ENCODE results near the gene UBC. TPM values are rescaled to one million over a fixed set of nuclear protein-coding genes. Genes with fewer than 3 reads are reported as not detected.

UBC gene
- total RNA-seq, 1 experiment from 2014 or later, result 880 TPM

DNA sequence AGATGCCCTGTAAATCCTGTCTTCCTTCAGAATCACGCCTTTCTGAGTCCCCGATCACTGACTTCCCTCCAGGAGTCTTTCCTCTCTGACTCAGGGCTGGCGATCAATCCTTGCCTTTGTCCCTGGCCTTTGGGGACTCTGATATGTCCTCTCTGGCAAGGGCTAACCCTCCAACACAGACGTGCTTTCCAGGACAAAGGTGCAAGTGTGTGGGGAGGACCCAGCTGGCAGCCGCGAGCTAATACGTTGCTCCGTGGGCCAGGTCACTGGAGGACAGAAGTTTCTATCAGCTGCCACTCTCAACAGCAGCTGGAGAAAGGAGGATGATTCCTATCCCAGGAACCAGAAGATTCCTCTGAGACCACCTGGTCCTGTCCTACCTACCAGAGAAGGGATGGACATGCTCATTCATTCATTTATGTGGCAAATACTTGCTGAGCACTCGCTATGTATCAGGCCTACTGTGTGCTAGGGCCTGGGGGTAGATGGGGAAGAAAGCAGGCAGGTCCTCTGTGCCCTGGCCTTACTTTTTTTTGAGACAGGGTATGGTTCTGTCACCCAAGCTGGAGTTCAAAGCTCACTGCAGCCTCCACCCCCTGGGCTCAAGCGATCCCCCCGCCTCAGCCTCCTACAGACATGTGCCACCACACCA, 42.3 kb downstream of the UBC start:
- ChIA-PET CTCF (no interaction called here), POLR2A (interaction anchor here (0.5 kb wide), 1 partner anchor 98 kb away, joined by 19 read pairs; no protein-coding TSS in a partner anchor)
- H3K4me3 ChIP-seq (ENCODE audit: low read depth, low read length), result no peak overlapping the region
- no peaks in the 10 kb centered on the region for H3K27me3 ChIP-seq (replicated peaks; ENCODE audit: control insufficient read depth, insufficient read depth, low read length)
- TF ChIP-seq, protein P1, sequence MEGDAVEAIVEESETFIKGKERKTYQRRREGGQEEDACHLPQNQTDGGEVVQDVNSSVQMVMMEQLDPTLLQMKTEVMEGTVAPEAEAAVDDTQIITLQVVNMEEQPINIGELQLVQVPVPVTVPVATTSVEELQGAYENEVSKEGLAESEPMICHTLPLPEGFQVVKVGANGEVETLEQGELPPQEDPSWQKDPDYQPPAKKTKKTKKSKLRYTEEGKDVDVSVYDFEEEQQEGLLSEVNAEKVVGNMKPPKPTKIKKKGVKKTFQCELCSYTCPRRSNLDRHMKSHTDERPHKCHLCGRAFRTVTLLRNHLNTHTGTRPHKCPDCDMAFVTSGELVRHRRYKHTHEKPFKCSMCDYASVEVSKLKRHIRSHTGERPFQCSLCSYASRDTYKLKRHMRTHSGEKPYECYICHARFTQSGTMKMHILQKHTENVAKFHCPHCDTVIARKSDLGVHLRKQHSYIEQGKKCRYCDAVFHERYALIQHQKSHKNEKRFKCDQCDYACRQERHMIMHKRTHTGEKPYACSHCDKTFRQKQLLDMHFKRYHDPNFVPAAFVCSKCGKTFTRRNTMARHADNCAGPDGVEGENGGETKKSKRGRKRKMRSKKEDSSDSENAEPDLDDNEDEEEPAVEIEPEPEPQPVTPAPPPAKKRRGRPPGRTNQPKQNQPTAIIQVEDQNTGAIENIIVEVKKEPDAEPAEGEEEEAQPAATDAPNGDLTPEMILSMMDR (IDR thresholded peaks at IDR 0.05; ENCODE audit: insufficient read depth in 1 of 2, low read depth in 1 of 2, low read length in 1 of 2, severe bottlenecking in 1 of 2, unreplicated experiment in 1 of 2), result no peak
- Mint-ChIP-seq H3K27me3 (ENCODE audit: insufficient read depth, unreplicated experiment) (no peaks in the 10 kb centered on the region), H3K4me3 (ENCODE audit: unreplicated experiment) (no peak overlapping the region), H3K9me3 (ENCODE audit: unreplicated experiment) (no peaks in the 10 kb centered on the region), H3K36me3 (ENCODE audit: insufficient read depth, unreplicated experiment) (no peaks in the 10 kb centered on the region), H3K27ac (ENCODE audit: unreplicated experiment) (no peak overlapping the region), H3K4me1 (ENCODE audit: low read depth, unreplicated experiment) (peaks cover 17% of the 10 kb centered on the region)
- no TSS peak for BruUV-seq (replicated peaks)
- DNase-seq, result no peak
- peaks cover 19% of the 10 kb centered on the region for H3K4me1 ChIP-seq
- no peaks in the 10 kb centered on the region for H3K9me3 ChIP-seq
- intact Hi-C loops (cut with micrococcal nuclease; ENCODE audit: unreplicated experiment), result no loop called here
- no peaks in the 10 kb centered on the region for H3K36me3 ChIP-seq (ENCODE audit: control insufficient read depth, insufficient read depth, low read length)

DNA sequence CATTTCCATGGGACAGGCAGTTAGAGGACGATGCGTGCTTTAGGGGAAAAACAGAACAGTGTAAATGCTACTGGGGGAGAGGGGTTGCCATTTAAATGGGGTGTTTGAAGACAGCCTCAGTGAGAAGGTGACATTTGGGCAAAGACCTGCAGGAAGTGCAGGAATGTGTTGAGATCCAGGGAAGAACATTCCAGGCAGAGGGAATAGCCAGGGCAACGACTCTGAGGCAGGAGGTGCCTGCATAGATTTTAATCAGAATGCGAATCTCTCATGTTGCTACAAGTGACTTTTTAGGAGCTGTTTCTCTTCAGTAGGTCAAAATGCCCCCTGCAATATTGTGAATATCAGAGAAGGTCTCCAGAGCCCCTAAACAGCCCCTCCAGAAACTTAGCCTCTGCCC, 43.2 kb downstream of the UBC start:
- no peak for DNase-seq
- no peaks in the 10 kb centered on the region for H3K27me3 Mint-ChIP-seq (ENCODE audit: insufficient read depth, unreplicated experiment)
- H3K27me3 ChIP-seq (replicated peaks; ENCODE audit: control insufficient read depth, insufficient read depth, low read length), result no peaks in the 10 kb centered on the region
- H3K4me1 Mint-ChIP-seq (ENCODE audit: low read depth, unreplicated experiment), result peaks cover 23% of the 10 kb centered on the region
- H3K36me3 ChIP-seq (ENCODE audit: control insufficient read depth, insufficient read depth, low read length), result no peaks in the 10 kb centered on the region
- no peak overlapping the region for H3K27ac Mint-ChIP-seq (ENCODE audit: unreplicated experiment)
- no peaks in the 10 kb centered on the region for H3K9me3 Mint-ChIP-seq (ENCODE audit: unreplicated experiment)
- CTCF ChIA-PET, result no interaction called here
- no peaks in the 10 kb centered on the region for H3K9me3 ChIP-seq
- BruUV-seq (replicated peaks), result no TSS peak
- no peak overlapping the region for H3K4me3 ChIP-seq (ENCODE audit: low read depth, low read length)
- no peaks in the 10 kb centered on the region for H3K36me3 Mint-ChIP-seq (ENCODE audit: insufficient read depth, unreplicated experiment)
- no peak overlapping the region for H3K4me3 Mint-ChIP-seq (ENCODE audit: unreplicated experiment)
- TF ChIP-seq, protein P1 (IDR thresholded peaks at IDR 0.05; ENCODE audit: insufficient read depth in 1 of 2, low read depth in 1 of 2, low read length in 1 of 2, severe bottlenecking in 1 of 2, unreplicated experiment in 1 of 2), result no peak
- POLR2A ChIA-PET, result interaction anchor here (1.1 kb wide), 1 partner anchor 14 kb away, joined by 3 read pairs; no protein-coding TSS in a partner anchor
- peaks cover 19% of the 10 kb centered on the region for H3K4me1 ChIP-seq
- intact Hi-C loops (cut with micrococcal nuclease; ENCODE audit: unreplicated experiment), result no loop called here

DNA sequence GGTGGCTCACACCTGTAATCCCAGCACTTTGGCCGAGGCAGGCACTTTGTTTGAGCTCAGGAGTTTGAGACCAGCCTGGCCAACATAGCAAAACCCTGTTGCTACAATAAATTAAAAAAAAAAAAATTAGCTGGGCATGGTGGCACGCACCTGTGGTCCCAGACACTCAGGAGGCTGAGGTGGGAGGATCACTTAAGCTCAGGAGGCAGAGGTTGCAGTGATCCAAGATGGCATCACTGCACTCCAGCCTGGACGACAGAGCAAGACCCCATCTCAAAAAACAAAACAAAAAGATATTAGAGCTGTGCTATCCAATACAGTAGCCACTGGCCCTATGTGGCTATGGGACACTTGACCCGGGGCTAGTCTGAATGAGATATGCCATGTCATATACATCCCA, 43.9 kb downstream of the UBC start:
- H3K9me3 Mint-ChIP-seq (ENCODE audit: unreplicated experiment), result no peaks in the 10 kb centered on the region
- POLR2A ChIA-PET, result interaction anchor here (0.6 to 1.1 kb wide), 2 partner anchors 15 to 18 kb away, joined by 3 to 4 read pairs; no protein-coding TSS in a partner anchor
- no peaks in the 10 kb centered on the region for H3K9me3 ChIP-seq
- H3K36me3 ChIP-seq (ENCODE audit: control insufficient read depth, insufficient read depth, low read length), result no peaks in the 10 kb centered on the region
- H3K27me3 ChIP-seq (replicated peaks; ENCODE audit: control insufficient read depth, insufficient read depth, low read length), result no peaks in the 10 kb centered on the region
- no peak for DNase-seq
- BruUV-seq (replicated peaks), result no TSS peak
- TF ChIP-seq, protein P1 (IDR thresholded peaks at IDR 0.05; ENCODE audit: insufficient read depth in 1 of 2, low read depth in 1 of 2, low read length in 1 of 2, severe bottlenecking in 1 of 2, unreplicated experiment in 1 of 2), result no peak
- no peak overlapping the region for H3K4me3 ChIP-seq (ENCODE audit: low read depth, low read length)
- intact Hi-C loops (cut with micrococcal nuclease; ENCODE audit: unreplicated experiment), result no loop called here
- CTCF ChIA-PET, result interaction anchor here (0.6 kb wide), 1 partner anchor 46 kb away, joined by 4 read pairs; no protein-coding TSS in a partner anchor
- H3K27ac Mint-ChIP-seq (ENCODE audit: unreplicated experiment), result no peak overlapping the region
- H3K4me1 ChIP-seq, result peaks cover 13% of the 10 kb centered on the region
- H3K36me3 Mint-ChIP-seq (ENCODE audit: insufficient read depth, unreplicated experiment), result no peaks in the 10 kb centered on the region
- H3K4me3 Mint-ChIP-seq (ENCODE audit: unreplicated experiment), result no peak overlapping the region
- H3K4me1 Mint-ChIP-seq (ENCODE audit: low read depth, unreplicated experiment), result peaks cover 22% of the 10 kb centered on the region
- no peaks in the 10 kb centered on the region for H3K27me3 Mint-ChIP-seq (ENCODE audit: insufficient read depth, unreplicated experiment)

Data from Caco-2 (cell line).